Hepatocyte (in vitro differentiated cells): ENCODE measurements around the gene THSD4.

ENCODE experiments used
- EZH2 ChIP-seq: fragments of 200-600 bp; sonication (generic); IDR thresholded peaks from 2 replicates; pipeline ENCODE4 v1.6.1; 2016; ENCODE audit warnings: antibody characterized with exemption, mild to moderate bottlenecking, borderline replicate concordance
- EZH2phosphoT487 ChIP-seq: fragments of 200-600 bp; sonication (generic); IDR thresholded peaks from one replicate; pipeline ENCODE4 v1.6.1; 2018; ENCODE audit warnings: antibody characterized with exemption, mild to moderate bottlenecking, low read depth, moderate library complexity; ENCODE audit not compliant: unreplicated experiment, severe bottlenecking
- TF ChIP-seq, protein P1 (sequence below): fragments of 200-600 bp; sonication (generic); IDR thresholded peaks from 2 replicates; pipeline ENCODE4 v1.5.1; 2016; ENCODE audit warnings: antibody characterized with exemption, mild to moderate bottlenecking; ENCODE audit not compliant: poor library complexity

DNA sequence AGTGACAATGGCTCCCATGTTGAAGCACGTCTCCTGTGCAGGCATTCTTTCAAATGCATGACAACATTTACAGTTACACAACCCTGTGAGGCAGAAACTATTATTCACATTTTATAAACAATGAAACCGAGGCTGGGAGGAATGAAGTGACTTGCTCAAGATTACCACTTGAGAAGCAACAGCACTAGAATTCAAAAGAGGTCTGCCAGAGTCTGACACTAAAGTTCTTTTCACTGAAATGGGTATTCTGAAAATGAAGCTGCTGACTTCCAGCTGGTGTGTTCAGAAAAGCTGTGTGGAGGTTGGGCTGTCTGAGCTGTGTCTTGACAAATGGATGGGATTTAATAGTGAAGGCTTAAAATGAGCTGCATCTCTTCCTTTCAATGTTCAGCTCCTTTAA lies 104.4 kb downstream of the THSD4 start:
- TF ChIP-seq, protein P1, sequence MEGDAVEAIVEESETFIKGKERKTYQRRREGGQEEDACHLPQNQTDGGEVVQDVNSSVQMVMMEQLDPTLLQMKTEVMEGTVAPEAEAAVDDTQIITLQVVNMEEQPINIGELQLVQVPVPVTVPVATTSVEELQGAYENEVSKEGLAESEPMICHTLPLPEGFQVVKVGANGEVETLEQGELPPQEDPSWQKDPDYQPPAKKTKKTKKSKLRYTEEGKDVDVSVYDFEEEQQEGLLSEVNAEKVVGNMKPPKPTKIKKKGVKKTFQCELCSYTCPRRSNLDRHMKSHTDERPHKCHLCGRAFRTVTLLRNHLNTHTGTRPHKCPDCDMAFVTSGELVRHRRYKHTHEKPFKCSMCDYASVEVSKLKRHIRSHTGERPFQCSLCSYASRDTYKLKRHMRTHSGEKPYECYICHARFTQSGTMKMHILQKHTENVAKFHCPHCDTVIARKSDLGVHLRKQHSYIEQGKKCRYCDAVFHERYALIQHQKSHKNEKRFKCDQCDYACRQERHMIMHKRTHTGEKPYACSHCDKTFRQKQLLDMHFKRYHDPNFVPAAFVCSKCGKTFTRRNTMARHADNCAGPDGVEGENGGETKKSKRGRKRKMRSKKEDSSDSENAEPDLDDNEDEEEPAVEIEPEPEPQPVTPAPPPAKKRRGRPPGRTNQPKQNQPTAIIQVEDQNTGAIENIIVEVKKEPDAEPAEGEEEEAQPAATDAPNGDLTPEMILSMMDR, result no peak
- TF ChIP-seq EZH2phosphoT487 (no peak), EZH2 (no peak)
